MV-4-11 (cell line): ENCODE results near the gene KIF3C.
"Not testable (repeated sequence)": the region's sequence is repeated elsewhere in the genome, so short reads cannot be mapped to it uniquely, and the experiment has no call there.

ENCODE experiments used
- DNase-seq: peaks from one replicate; lab custom pipeline; 2025; lab: John Stamatoyannopoulos, UW

KIF3C gene

DNA sequence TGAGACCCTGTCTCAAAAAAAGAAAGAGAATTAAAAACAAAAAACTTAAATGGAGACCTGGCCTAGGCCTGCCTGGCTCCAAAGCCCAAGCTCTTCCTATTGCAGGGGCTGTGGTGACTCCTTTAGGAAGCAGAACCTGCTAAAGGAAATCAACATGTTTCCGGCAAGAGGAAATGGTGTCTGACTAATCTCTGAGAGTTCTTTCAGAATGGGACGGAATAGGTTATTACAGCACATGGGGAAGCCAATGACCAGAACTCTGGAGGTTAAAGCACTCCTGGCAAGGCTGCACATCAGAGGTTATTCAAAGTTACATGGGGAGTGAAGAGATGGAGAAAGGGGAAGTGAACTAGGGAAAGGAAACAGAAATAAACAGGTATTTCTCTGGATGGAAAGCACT lies 21.4 kb downstream of the KIF3C start:
- peak; percentile 86 for DNase-seq

DNA sequence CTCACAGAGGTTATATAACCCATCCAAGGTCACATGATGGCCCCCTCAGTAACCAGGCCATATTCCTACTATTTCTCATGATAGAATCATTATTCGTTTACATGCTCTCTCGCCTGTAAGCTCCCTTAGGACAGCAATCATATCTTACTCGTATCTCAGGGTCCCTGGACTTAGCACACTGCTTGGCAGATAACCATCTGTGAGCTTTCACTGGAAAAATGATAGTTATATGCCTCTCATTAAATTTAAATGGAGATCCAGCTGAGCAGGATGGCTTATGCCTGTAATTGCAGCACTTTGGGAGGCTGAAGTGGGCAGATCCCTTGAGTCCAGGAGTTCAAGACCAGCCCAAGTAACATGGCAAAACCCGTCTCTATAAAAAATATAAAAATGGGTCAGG lies 21.9 kb downstream of the KIF3C start:
- no peak for DNase-seq

DNA sequence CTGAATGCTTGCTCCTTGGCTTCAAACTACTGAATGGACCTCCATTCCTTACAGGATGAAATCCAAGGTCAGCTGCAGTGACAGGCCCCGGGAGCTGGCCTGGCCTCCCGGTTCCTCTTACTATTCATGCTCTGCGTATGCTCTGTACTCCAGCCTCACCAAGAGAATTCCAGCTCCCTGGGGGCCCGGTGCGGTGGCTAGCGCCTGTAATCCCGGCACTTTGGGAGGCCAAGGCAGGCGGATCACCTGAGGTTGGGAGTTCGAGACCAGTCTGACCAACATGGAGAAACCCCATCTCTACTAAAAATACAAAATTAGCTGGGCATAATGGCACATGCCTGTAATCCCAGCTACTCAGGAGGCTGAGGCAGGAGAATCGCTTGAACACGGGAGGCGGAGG lies 23.7 kb downstream of the KIF3C start:
- not testable (repeated sequence) for DNase-seq

DNA sequence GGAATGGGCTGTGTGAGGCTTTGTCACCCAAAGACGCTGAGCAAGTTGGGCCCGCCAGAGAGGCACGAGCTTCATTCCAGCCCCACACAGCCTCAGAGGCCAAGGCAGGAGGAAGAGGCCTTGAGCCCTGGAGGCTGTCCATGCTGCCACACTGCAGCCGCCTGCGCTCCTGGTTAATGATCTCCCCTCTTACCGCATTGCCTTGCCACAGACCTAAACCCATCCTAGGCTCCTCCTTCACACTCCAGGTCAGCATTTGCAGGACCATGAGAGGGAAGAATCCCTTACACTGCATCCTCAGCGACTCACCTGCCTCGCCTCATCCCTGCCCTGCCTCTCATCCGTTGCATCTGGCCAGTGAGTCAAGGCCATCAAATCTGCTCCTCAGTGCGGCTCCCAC lies 24.6 kb downstream of the KIF3C start:
- DNase-seq = no peak

DNA sequence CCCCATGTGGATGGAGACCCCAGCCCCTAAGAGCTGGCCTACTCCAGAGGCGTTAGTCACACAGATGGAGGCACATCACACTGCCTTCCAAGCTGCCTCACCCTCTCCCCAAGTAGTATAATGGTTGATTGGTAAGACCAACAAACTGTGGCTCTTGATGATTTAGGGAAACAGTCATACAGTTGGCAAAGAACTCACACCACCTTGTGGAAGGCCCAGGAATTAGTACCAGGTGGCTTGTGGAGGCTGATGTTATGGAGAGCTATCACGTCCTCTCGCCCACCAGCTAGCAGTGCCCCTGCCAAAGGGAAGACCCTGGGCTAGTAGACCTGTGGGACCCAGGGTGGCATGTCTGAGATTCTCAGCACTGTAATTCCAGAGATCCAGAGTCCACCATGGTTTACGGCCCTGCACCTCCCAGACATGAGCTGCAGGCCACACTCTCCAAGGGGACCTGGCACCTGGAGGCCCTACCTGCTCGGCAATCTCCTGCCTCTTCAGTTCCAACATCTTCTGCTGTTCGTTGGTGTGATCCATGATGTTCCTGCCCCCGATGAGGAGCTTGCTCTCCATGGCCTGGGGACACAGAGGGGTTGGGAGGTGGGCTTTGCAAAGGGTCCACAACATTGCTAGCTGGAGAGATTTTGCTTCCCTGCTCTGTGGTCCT lies 26.3 kb downstream of the KIF3C start:
- DNase-seq = peak; percentile 24

DNA sequence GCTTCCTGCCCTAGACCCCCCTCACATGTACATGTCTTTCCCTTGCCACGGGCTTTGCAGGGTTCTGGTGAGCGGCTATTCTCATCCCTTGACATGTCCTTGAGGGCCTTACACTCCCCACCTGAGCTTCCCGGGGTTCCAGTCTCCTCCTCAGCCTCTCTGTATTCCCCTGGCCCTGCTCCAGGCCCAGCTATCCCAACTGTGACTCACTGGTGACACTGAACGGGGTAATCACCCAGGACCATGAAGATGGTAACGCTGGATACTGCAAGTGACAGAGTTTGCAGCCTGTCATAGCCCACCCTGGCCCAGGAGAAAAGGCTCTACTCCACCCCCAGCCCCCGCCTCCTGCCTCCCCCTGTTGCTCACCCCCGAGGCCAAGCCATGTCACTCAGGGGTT lies 27.3 kb downstream of the KIF3C start:
- DNase-seq = no peak

DNA sequence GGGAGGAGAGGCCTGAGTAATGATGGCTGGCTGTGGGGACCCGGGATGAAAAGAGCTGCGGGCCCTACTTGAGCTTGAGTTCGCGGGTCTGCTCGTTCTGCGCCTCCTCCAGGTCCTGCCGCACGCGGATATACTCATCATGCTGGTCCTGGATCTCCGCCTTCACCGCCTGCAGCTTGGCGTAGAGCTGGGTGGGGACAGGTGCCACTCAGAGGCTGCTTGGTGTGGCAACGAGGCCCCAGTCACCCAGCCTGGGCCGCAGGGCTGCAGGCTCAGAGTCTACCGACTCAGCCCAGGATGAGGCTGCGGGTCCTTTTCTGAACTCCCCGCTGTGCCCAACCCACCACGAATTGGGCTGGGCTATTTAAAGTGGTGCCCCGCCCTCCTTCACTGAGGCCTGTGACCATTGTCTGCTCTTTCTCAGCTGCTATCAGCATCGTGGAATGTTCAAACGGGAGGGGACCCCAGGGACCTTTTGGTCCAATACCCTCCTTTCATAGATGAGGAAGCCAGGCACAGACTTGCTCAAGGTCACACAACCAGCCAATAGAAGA lies 28.0 kb downstream of the KIF3C start:
- no peak for DNase-seq

DNA sequence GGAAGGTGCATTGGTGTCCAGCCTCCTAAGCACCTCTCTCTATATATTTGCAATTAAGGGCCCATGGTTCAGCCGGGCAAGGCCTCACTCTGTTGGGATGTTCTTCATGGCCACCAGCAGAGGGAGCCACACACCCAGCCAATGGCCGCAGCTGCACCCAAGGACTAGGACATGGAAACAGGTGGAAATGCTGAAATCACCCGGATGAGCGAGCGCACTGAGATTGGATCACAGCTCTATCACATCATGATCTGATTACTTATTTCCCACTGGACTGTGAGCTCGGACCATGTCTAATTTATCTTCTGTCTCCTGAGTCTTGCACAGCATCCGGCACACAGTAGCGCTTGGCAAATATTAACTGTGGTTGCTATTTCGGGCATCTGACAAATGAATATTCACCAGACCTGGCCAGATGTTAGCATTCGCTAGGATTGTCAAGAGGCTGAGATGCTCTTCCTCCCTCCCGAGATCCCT lies 31.2 kb downstream of the KIF3C start:
- peak; percentile 69 for DNase-seq

DNA sequence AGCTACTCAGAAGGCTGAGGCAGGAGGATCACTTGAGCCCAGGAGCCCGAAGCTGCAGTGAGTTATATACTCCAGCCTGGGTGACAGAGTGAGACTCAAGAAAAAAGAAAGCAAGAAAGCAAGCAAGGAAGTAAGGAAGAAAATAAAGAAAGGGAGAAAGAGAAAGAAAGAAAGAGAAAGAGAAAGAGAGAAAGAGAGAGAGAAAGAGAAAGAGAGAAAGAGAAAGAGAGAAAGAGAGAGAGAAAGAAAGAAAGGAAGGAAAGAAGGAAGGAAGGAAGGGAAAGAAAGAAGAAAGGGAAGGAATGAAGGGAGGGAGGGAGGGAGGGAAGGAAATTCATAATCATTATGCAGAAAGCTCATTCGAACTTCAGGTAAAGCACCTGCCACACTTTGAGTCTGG lies 33.9 kb downstream of the KIF3C start:
- DNase-seq = no peak

DNA sequence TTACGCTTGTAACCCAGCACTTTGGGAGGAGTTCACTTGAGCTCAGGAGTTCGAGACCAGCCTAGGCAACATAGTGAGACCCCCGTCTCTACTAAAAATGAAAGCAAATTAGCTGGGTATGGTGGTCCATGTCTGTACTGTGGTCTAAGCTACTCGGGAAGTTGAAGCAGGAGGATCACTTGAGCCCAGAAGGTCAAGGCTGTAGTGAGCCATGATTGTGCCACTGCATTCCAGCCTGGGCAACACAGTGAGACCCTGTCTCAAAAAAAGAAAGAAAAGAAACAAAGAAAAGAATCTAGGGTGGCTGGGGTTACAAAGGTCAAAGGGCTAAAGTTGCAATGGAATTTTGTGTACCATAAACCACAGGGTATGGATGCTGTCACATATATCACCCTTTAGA lies 41.3 kb downstream of the KIF3C start:
- DNase-seq = no peak

DNA sequence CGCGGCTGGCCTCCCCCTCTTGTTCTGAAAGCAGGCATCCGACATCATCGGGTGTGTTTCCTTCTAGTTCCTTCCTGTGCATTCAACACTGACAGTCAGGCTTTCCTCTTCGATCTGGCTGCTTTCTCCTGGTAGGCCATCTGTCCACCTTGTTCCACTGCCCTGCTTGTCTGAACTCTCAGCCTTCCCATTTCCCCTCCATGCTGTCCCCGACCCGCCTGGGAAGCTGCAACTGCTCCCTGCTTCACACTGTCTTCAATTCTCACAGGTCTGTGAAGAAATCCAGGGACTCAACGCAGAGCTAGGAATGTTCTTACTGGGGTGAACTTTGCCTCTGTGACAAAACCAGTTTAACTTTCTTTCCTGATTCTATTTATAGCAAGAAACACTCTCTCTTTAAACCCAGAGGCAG lies 43.0 kb downstream of the KIF3C start:
- DNase-seq = no peak

DNA sequence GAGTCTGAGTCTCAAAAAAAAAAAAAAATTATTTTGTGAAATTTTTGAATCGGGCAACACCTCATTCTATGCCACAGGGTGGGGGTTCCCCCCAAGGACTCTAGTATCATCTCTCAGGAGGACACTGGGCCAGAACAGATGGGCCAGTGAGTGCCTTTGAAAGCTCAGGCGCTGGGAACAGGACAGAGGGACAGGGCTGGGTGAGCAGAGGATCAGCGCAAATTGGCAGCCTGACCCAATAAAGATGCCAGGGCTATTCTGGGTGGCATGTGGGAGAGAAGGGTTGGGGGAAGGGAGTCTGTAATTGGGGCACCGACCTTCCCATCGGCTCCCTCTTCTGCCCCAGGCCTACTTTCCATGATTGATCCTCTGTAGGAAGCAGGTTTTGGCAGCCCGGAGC lies 44.0 kb downstream of the KIF3C start:
- no peak for DNase-seq

DNA sequence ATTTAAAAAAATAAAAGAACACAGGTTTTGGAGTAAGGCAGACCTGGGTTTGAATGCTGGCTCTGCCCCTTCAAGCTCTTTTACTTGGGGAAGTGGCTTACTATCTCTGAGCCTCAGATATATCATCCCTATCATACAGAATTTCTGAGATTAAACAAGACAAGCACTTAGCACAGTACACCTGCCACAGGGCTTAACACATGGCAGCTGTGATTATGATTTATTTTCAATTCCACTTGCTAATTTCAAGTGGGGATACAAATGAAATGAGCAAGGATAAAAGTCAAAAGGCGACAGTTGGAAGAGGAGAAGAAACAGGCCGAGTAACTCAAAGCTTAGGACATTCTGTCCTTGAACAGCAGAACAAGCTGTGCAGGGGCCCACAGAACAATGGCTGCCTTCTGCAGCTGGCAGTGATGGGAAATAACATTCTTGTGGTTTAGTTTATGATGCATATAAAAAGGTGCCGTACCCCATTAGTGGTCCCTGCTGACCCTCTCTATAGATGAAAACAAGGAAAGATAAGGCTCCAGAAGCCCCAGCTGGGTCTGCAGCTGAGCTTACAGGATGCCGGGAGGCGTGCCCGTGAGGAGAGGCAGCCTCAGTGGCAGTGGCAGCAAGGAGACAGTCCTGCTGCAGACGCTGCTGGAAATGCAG lies 45.3 kb downstream of the KIF3C start:
- no peak for DNase-seq

DNA sequence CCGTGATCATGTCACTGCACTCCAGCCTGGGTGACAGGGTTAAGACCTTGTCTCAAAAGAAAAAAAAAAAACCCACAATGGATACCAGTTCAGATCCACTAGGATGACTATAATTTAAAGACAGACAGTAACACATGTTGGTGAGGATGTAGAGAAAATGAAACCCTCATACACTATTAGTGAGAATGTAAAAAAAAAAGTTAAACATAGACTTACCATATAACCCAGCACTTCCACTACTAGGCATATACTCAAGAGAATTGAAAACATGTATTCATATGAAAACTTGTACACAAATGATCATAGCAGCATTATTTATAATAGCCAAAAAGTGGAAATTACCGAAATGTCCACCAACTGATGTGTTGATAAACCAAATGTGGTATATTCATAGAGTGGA lies 48.7 kb downstream of the KIF3C start:
- DNase-seq = no peak

DNA sequence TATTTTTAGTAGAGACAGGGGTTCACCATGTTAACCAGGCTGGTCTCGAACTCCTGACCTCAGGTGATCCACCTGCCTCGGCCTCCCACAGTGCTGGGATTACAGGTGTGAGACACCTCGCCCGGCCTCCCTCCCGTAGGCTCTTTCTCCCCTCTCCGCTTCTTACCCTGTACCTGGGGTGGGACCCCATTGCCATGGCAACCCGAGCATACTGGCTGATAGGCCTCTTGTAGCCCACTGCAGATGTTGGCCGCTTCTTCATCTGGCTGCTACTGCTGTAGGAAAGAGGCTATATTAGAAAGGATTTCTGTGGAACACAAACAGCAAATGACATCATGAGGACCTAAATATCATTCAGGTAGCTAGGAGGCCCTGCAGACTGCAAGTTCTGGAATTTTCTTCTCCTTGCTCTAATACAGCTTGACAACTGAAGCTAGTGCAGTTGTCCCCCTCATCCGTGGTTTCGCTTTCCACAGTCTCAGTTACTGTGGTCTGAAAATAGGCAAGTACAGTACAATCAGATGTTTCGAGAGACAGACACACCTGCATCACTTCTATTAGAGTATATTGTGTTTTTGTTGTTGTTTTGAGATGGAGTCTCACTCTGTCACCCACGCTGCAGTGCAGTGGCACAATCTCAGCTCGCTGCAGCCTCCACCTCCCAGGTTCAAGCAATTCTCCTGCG lies 52.4 kb downstream of the KIF3C start:
- DNase-seq = no peak

DNA sequence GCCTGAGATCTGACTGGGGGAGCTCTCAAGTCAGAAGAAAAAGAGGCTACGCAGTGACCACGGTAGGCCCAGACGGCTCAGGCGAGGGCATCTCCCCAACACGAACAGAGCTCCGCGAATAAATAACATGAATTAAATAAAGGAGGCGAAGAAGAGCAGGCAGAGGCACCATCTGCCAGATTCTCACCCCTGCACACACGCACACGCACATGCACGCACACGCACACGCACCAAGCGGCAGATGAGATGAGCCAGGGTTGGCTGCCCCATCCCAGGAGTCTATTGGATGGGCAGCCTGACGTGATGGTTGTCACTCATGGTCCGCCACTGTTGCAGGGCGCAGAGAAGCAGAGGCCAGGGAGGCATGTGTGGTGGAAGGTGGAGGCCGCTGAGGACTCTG lies 53.6 kb downstream of the KIF3C start:
- no peak for DNase-seq

DNA sequence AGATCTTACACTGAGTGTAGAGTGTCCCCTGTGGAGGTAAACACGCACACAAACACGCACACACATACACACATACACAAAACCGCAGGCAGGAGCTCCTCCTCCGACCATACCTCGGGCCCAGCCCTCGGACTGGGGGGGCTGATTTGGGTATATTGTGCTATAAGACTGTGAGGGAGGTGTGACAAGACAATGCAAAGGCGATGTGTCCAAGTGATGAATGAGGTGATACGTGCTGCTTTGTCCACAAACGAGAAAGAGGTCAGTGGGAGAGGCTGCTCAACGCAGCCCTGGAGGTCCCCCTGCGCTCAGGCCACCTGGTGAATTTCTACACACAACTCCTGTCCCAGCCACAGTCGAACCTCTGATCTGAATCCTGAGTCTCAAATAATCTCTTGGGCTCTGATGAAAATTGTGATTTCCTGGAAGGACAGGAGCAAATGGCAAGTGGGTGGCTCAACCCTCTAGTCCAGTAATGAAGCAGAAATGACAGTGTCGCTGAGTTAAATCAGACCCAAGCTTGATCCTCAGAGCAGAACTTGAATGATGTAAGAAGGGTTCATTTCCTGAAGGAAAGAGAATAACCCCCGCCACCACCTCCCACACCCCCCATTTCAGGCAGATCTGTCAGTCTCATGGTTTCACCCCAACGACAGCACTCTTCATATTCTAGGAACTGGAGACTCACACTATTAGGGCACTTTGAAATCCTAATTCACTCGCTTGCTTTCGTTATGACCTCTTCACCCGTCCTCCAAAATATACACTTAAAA lies 55.1 kb downstream of the KIF3C start:
- no peak for DNase-seq

DNA sequence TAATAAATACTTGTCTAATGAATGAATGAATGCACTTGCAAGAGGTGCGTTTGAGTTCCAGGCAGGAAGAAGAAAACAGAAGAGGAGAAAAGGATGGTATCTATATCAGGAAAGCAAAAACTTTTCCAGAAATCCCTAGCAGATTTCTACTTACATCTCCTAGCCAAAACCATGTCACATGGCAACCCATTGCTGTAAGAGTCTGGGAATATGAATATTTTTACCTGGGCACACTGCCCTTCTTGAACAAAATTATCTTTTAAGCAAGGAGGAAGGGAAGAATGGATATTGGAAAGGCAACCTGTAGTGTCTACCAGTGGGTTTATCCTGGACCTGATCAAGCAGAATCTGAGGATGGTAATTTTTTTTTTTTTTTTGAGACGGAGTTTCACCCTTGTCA lies 59.8 kb downstream of the KIF3C start:
- DNase-seq = no peak

DNA sequence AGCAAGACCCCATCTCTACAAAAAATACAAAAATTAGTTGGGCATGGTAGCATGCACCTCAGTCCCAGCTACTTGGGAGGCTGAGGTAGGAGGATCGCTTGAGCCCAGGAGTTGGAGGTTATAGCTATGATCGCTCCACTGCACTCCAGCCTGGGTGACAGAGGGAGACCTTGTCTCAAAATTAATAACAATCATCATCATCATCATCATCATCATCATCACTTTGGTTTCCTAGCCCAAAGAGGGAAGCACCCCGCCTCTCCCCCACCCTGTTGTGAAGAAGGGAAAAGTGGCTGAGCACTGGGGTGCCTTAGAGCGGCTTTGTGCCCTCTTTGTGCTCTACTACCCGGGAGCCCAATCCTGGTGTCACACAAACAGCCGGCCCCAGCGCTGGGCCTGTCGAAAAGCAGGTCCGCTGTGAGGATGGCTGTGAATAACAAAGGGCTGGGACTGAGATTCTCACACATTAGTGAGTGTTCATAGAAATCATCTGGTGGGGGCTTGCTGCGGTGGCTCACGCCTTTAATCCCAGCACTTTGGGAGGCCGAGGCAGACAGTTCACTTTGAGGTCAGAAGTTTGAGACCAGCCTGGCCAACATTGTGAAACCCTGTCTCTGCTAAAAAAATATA lies 61.4 kb downstream of the KIF3C start:
- DNase-seq = no peak

DNA sequence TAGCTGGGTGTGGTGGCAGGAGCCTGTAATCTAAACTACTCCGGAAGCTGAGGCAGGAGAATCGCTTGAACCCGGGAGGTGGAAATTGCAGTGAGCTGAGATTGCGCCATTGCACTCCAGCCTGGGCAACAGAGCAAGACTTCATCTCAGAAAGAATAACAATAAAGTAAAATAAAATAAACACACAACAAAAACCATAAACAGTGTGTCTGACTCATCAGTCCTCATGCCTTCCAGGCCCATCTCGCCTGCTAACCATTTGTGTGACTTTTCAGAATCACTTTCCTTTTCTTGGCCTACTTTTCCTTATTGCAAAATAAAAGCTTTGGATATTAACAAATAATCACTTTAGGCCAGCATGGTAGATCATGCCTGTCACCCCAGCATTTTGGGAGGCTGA lies 62.0 kb downstream of the KIF3C start:
- no peak for DNase-seq

DNA sequence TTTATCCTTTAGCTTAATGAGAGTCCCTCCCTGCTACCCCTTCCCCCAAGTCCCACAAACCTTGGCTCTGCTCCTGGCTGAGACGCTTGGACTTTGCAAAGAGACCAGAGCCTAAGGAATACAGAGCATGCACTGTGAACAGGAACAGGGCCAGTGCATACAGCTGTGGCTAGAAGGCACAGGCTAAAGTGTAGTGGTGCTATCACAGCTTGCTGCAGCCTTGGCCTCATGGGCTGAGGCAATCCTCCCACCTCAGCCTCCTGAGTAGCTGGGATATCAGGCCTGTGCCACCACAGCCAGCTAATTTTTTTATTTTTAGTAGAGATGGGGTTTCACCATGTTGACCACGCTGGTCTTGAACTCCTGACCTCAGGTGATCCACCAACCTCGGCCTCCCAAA lies 64.5 kb downstream of the KIF3C start:
- no peak for DNase-seq

DNA sequence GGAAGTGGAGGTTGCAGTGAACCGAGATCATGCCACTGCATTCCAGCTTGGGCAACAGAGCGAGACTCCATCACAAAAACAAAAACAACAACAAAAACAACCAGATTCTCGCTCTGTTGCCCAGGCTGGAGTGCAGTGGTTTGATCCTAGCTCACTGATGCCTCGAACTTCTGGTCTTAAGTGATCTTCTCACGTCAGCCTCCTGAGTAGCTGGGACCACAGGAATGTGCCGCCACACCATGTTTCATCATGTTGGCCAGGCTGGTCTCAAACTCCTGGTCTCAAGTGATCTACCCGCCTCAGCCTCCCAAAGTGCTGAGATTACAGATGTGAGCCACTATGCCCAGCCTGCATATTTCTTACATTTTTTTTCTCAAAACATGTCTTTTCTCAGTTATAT lies 64.9 kb downstream of the KIF3C start:
- DNase-seq = peak; percentile 71
